ENCODE measurements around the gene POC1A.

Gene POC1A

GRCh38 chr3:52106951-52107611, 47.1 kb downstream of the POC1A start:
- DNase-seq (ENCODE audit: low read depth in 3 of 3, low spot score in 1 of 3) = no peak

DNA sequence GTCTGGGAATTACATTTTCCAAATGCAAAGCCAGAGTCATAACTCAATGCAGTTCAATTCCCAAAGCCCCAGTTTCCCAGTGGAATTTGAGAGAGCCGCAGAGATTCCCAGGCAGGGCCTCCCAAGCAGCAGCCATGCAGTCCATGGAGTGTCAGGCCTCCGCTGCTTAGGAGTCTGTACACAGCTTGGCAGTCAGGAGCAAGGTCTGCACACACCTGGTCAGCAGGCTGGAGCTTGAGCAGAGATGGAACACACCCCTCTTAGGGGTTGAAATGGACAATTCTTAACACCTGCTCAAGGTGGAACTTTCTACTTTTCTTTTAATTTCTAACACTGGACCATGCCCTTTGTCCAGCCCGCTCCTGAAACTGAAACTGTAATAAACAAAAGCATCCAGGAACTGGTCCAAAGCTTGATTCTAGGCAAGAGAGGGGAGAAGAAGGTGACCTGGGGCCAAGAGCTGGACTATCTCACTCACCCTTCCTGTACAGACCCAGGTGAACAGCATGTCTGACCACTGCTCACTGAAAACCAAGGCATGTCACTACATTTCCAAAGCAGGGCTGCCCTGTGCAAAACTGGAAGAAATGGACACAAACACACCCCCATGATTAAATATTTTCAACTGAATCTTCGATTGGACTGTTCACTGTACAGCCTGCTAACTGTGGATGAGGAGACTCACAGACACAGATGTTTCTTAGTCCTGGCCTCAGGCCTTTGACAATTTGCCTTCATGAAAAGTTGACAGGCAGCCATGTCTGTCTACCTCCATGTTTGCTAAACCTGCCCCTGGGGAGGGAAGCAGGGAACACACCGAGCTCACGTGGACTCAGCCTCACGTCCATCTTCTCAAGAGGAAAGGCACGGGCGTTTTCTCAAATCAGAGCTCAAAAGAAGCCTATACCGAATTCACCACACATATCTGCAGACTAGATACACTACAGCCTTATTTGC, 49.3 kb downstream of the POC1A start:
- no peak for DNase-seq (ENCODE audit: low read depth in 3 of 3, low spot score in 1 of 3)

DNA sequence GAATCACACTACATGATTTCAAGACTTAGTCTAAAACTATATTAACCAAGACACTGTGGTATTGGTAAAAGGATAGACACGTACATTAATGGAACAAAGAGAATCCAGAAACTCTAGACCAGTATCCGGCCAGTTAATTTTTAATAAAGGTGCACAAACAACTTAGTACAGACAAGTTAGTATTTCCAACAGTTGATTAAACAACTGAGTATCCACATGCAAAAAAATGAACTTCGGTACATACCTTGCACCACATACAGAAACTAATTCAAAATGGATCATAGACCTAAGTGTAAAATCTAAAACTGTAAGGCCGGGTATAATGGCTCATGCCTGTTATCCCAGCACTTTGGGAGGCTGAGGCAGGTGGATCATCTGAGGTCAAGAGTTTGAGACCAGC, 51.3 kb downstream of the POC1A start:
- no peak for DNase-seq (ENCODE audit: low read depth in 3 of 3, low spot score in 1 of 3)

- DNase-seq (ENCODE audit: low read depth in 3 of 3, low spot score in 1 of 3) = no peak
Measured at GRCh38 chr3:52099001-52099401, 55.2 kb downstream of the POC1A start.

- no peak for DNase-seq (ENCODE audit: low read depth in 3 of 3, low spot score in 1 of 3)
Measured at GRCh38 chr3:52097851-52098507, 56.2 kb downstream of the POC1A start.

GRCh38 chr3:52095990-52096775, 58.0 kb downstream of the POC1A start:
- DNase-seq (ENCODE audit: low read depth in 3 of 3, low spot score in 1 of 3) = no peak

DNA sequence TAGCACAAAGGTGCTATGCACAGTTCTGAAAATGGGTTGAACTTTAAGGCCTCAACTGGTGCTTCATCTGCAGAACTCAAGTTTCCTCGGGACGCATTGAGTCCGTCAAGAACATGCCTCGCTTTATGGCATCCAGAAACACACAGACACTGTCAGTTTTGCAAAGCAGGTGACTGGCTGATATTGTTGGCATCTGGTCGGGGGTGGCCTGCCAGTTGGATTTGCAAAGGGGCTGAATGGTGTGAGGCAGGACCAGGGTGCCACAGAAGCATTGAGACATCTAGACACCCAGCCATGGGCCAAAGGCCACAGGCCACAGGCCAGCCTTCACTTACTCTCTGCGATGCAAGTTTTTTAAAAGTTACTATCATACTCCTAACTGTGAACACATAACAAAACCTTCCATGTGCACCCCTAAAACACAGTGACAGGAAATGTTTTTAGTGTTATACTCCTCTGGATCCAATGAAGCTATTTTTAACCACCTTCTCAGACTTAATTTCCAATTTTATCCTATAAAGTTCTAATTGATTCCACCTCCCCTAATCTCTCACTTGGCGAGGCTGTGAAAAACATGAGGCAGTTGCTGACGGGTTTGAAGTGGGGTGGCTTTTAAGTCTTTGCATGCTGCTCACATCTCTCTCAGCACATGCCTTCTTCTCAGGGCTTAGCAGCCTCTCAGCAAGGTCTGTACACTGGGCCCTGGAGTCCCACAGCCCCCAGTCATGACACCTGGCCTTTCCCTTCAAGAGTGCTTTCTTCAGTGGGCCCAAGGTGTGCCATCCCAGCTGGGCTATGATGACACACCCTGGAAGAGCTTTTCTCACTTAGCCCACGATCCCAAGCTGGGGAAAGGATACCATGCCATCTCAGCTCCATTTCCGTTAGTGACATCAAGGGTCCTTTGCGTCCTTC, 59.4 kb downstream of the POC1A start:
- DNase-seq (ENCODE audit: low read depth in 3 of 3, low spot score in 1 of 3) = no peak

DNA sequence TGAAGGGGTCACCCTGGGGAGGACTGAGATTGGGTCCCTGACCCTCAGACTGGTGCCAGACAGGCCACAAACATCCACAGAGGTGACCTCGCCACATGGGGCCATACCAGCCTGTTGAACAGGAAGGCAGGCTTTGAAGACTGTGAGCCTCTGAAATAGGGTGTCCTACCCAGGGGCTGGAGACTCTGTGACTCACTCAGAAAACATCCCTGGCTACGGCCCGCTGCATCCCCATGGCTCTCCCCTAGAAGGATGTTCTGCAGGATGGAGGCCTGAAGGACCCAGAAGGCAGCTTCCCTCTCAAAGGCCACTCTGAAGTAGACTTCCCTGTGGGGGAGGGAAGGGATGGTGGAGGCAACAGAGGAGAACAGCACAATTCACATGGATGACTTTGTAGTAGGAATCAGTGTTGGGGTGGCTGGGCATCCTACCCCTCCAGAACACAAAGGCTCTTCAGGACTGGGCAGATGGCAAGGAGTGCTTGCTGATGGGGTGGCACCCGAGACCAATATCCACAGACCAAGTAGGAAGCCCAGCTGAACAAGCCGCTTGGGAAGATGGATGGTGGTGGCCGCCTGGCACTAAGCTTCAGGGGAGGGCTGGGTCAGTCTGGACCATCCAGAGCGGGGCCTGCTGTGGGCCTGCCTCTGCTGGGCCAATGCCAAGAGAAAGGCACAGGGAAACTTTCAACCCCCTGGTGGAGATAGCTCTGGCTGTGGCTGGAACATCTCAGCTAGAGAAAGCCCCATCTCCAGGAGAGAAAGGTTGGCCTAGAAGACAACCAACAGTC, 60.3 kb downstream of the POC1A start:
- no peak for DNase-seq (ENCODE audit: low read depth in 3 of 3, low spot score in 1 of 3)

GRCh38 chr3:52092891-52093290, 61.3 kb downstream of the POC1A start:
- no peak for DNase-seq (ENCODE audit: low read depth in 3 of 3, low spot score in 1 of 3)

DNA sequence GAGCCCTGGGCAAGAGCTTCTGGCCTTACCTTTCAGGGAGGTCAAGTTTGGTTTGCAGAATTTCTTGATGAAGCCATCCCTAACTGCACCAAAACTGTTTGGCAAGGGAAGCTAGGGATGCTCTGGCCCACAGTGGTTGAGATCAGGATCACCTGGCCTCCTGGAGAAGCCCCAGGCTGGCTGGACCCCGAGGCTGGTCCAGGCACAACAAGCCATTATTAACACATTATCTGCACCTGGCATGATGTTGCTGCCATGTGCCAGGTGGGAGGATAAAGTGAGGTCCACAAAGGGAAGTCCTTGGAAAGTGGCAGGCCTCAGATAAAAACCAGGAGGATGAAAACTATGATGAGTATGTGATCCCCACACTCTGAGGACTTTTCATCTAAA, 62.0 kb downstream of the POC1A start:
- no peak for DNase-seq (ENCODE audit: low read depth in 3 of 3, low spot score in 1 of 3)

- no peak for DNase-seq (ENCODE audit: low read depth in 3 of 3, low spot score in 1 of 3)
Measured at GRCh38 chr3:52091586-52092270, 62.5 kb downstream of the POC1A start.

GRCh38 chr3:52090933-52091468, 63.2 kb downstream of the POC1A start:
- no peak for DNase-seq (ENCODE audit: low read depth in 3 of 3, low spot score in 1 of 3)

DNA sequence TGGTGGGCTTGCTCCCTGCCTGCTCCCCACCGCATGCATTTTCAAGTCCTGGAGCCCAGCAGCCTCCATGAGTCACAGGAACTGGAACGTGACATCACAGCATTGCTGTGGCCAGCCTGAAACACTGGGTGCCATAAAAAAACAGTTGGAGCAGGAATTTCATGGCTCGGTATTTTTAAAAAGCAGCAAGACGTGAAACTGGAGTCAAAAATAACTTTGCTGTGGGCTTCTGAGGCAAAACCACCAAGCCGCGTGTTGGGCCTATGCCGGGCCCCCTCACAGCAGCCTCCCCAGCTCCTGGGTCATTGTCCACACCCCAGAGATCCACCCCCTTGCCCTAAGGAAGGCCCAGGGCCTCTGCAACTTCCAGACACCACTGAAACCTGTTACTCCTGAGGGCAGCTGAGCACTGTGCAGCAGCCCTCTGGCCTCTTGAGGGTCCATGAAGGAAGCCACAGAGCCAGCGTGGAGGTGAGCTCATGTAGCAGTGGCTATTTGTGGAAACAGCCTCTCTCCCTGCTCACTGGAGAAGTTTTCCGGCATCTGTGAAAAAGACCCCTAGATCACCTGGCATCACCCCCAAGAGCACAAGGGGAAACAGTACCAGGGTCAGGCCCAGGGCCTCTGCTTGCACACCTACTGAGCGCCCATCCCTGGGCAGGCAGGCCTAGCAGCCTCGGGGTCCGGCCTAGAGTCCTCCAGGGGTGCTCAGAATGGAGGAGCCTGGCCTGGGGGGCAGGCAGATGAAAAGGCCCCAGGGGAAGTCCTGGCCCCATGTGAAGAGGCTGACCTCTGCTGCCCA, 63.9 kb downstream of the POC1A start:
- DNase-seq (ENCODE audit: low read depth in 3 of 3, low spot score in 1 of 3) = no peak

DNA sequence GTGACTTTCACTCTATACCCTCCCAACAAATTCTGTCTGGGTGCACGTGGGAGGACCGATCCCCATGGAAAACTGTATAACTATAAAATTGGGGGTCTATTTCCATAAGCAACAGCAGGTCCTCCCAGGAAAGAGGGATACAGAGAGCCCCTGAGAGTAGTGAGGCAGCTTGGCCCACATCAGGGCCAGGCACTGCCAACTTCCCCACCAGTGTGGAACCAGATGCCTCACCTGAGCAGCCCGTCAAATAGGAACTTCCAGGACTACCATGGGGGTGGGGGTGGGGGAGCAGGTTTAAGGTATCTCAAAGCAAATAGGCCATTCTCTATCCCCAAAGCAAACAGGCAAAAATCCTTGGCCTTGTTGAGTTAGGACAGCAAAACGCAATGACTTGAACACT, 64.5 kb downstream of the POC1A start:
- no peak for DNase-seq (ENCODE audit: low read depth in 3 of 3, low spot score in 1 of 3)

DNA sequence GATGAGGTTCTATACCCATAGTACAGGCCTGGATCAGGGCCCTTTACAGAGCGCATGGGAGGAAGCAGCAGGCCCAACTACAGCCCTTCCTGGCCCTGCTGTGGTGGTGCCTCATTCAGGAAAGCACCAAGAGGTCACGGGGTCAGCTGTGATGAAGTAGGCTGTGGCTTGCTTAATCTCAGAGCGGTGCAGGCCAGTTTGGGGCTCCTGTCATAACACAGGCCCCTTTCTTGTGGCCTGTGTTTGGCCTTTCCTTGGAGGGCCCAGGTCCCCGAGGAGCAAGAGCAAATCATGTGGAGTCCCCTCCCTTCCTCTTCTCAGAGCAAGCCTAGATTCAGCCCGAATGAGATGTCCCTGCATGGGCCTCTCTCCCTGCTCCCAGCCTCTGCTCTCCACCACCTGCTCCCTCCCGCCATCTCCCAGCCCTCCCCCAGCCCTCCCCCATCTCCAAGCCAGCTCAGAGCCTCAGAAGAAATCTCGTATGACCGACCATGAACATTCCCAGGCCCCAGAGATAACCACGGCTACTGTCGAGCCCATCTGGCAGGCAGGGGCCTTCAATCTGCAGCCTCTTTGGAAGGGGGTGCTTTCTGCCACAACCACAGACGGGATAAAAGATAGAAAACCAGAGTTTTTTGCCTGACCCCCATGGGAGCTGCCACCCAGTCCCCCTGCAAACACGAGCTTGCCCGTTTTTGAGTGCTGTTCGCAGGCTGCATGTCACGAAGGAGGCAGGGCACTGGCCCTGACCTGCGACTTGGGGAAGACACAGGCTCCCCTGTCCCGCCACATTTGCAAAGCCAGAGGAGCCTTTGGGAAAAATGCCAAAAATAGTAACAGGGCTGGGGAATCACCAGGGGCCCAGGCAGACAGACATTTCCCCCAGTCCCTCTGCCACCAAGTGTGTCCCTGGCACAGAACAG, 65.5 kb downstream of the POC1A start:
- DNase-seq (ENCODE audit: low read depth in 3 of 3, low spot score in 1 of 3) = no peak

DNA sequence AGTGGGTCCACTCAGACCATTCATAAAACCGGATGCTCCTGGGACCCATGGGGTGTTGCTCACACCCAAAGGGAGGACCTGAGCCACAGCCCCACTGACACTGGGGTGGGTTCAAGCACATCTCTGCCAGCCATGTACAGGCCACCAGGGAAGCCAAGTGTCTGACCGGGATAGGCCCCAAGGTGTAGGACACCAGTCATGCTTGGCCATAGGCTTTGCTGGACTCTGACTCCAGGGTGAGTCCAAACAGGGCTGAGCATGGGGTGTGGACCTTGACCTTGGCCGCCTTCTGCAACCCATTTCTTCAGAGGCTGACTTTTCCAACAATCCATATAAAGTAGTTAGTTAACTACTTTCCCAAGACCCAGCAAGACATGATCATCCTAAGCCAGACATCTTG, 66.5 kb downstream of the POC1A start:
- no peak for DNase-seq (ENCODE audit: low read depth in 3 of 3, low spot score in 1 of 3)

Measured in stimulated activated CD4-positive, alpha-beta T cell treated with anti-CD3 and anti-CD28 coated beads, TNF-alpha, amount 100 ng/mL, for 1 hour (primary cell).